ENCODE data around the gene PWWP2B.
"Not testable (repeated sequence)": the region's sequence is repeated elsewhere in the genome, so short reads cannot be mapped to it uniquely, and the experiment has no call there.

Gene PWWP2B

DNA sequence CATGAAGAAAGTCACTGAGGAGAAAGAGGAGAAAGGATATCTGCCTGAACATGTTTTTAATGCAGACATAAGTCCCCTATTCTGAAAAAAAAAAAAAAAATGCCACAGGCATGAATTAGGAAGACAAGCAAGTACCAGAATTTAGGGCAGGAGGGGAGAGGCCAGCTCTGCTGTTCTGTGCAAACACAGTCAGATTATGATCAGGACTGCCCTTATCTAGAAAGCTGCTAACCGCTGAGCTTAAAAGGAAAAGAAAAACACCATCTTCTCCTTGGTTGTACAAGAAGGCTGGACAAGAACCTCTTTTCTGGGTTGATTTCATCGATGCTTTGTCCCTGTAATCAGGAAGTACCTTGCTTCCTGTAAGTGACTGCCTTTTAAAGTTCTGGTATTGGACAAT is 15.3 kb upstream of the PWWP2B start:
- no peak for DNase-seq (ENCODE audit: low read depth)

DNA sequence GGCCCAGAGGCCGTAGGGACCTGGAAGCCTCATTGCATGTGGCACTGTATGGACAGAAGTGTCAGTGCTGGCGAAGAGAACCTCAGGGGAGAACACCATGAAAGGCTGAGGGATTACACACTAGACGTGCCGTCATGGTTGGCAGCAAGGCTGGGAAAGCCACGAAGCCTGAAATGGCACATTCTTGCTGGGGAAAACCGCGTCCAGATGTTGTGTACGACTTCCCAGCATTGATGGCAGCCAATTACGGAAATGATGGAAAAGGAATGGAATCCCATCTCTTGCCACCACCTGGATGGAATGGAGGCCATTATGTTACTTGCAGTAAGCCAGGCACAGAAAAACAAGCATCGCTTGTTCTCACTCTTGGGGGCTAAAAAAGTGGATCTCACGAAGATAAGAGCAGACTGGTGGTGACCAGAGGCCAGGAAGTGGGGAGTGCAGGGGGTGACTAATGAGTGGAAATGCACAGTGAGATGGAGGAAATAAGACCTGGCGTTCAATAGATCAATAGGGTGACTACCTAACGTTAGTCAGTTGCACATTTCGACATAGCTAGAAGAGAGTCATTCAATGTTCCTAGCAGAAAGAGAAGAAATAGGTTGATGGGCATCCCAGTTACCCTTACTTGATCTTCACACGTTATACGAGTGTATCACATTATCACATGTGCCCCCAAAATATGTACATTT is 14.6 kb upstream of the PWWP2B start:
- no peak for DNase-seq (ENCODE audit: low read depth)

DNA sequence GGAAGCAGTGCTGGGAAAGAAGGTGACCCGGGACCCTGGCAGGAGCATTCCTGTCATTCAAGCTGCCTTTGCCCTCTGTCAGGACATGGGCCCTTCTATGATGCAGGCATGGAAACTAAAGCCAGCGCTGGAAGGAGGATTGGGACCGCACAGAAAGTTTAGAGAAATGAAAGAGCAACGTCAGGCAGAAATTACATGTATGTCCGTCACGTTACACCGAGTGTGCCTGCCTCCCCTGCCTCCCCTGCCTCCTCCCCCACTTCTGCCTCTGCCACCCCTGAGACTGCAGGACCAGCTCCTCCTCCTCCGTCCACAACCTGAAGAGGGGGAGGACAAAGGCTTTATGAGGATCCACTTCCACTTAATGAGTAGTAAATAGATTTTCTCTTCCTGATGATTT is 13.9 kb upstream of the PWWP2B start:
- no peak for DNase-seq (ENCODE audit: low read depth)

DNA sequence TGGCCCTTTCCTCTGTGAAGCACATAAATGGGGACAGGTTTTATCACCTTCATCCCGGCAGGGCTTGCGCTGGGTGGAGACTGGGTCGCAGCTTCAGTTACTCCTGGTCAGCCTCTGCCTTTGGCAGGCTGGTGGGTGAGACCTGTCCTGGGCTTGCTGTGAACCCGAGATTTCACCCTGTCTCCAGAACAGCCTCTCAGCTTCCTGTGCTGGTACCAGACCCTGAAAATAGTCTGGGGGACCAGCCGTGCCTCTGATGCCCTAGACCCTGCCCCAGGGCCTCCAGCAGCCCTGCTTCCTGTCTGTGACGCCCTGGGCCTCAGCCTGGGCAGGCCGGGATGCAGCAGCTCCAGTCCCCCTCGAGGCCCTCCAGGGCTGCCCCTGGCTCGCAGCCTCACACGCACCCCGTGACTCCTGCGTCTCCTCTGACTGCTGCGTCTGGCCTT is 13.2 kb upstream of the PWWP2B start:
- DNase-seq (ENCODE audit: low read depth): no peak

DNA sequence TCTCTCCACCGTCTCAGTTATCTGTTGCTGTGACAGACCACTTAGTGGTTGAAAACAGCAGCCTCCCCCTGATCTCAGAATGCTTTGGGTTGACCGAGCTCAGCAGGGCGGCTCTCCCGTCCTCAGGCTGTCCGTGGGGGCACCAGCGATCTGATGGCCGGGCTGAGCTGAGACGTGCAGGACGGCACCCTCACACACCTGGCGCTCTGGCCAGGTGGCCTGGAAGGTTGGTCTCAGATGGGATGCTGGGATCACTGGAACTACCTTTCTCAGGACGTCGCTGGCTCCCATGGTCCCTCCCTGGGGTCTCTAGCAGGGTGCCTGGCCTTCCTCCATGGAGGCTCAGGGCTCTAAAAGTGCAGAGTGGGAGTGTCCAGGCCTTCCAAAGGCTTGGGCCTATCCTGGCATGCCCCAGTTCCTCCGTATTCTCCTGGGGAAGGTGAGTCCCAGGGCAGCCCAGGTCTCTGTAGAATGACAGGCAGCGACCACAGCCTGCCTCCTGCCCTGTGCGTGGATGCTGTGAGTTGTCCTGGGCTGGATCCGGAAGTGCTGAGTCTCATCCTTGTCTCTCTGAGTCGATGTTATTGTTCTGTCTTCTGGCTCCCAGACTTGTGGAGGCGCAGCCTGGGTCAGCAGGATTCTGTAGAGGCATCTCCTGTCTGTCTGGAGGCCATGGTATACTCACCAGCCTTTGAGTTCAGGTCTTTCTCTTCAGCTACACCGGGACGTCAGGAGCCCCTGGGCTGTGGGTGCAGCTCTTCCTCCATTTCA is 12.2 kb upstream of the PWWP2B start:
- no peak for DNase-seq (ENCODE audit: low read depth)

DNA sequence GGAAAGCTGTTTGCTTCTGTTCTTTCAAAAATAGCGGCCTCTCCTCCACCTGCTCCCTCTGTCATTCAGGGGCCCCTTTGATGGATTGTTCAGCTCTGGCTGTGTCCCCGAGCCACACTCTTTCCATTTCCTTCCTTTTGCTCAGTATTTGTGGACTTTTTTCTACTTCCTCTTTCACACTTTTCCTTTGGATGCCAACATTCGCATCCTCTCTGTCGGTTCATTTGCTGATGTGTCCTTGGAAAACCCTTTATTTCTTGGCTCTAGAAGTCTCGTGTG is 11.7 kb upstream of the PWWP2B start:
- DNase-seq (ENCODE audit: low read depth): no peak

DNA sequence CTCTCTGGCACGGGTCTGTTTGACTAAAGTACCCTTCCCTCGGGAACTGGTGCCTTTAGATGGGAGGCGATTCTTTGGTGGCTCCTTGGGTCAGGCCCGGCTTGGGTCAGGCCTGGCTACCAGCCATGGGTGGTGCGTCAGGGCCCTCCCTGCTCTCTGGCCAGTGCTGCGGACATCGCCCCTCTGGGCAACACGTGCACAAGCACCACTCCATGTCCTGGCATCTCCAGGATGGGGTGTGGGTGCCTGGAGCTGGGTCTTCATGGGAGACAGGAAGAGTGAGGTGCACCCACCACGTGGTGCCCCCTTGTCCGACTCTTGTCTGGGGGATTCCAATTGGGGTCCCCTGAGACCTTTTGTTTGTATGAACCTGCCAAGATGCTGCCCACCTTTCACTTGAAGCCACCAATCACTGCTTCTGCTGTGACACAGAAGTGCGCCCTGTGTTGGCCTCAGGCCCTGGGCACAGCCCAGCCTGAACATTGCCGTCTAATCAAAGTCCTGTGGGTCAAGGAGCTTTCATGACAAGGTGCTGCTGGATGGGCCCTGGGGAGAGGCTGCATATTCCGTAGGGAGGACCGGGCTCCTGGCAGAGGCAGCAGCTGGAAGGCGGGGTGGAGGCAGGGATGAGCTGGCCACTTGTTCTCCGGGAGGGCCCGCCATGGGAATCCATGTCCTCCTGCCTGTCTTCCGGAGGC is 11.1 kb upstream of the PWWP2B start:
- DNase-seq (ENCODE audit: low read depth): no peak

DNA sequence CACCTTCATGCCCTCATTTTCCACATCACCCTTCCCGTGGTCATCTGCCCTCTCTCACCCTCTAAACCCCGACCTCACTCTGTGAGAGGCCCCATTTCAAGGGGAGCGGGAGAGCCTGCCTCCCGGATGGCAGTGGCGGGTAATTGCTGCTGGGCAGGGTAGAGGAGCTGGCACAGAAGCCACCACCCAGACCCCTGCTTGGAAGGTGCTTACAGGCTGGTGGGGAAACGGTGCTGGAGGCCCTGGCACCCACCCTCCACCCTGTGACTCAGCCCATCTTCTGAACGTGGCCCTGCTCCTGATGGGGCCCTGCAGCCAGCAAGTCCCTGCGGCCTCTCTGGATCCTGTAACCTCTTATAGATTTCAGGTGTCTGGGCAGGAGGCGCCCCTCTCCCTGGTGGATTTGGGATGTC is 10.6 kb upstream of the PWWP2B start:
- no peak for DNase-seq (ENCODE audit: low read depth)

DNA sequence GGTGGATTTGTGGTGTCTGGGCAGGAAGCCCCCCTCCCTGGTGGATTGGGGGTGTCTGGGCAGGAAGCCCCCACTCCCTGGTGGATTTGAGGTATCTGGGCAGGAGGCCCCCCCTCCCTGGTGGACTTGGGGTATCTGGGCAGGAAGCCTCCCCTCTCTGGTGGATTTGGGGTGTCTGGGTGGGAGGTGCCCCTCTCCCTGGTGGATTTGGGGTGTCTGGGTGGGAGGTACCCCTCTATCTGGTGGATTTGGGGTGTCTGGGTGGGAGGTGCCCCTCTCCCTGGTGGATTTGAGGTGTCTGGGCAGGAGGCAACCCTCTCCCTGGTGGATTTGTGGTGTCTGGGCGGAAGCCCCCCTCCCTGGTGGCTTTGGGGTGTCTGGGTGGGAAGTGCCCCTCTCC is 10.1 kb upstream of the PWWP2B start:
- DNase-seq (ENCODE audit: low read depth): not testable (repeated sequence)

DNA sequence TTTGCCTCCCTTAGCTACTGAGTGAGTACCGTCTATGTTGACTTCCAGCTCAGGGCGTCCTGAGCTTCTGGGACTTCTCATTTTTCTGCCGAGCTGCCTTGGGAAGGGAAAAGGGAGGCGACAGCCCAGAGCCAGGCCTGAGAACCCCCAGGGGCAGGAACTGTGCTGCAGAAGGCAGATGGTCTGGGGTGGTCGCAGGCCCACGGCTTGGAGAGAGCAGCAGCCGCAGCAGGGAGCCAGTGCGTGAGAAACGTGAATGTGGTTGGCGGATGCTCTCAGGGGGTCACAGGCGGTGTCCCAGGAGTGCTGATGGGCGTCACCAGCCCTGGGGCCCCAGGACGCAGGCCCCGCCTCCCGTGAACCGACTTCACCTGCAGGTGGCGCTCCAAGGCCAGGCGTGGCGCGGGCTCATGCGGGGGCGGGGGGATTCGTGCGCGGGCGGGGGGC is 9.2 kb upstream of the PWWP2B start:
- DNase-seq (ENCODE audit: low read depth): no peak

DNA sequence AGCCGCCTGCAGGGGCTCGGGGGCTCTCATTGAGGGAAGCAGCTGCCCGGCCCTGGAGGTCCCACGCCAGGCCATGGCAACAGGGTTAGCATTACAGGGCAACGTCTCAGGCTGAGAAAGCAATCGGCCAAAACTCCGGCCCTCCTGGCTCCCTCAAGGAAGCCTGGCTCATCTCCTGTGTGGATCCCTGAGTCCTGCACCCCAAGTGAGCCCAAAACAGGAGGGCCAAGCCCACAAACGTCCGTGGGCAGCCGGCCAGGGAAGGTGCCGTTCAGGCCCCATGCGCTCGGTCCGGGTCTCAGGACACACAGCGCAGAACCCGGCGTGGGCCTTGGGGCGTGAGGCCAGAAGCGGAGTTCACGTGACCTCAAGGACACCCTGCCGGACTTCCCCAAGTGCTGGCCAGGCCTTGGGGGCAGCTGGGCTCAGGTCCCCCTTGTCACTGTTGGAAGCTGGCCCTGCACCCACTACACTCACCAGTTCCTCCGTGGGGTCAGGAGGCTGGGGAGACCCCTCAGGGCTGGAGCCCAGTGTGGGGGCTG is 8.0 kb upstream of the PWWP2B start:
- DNase-seq (ENCODE audit: low read depth): no peak

DNA sequence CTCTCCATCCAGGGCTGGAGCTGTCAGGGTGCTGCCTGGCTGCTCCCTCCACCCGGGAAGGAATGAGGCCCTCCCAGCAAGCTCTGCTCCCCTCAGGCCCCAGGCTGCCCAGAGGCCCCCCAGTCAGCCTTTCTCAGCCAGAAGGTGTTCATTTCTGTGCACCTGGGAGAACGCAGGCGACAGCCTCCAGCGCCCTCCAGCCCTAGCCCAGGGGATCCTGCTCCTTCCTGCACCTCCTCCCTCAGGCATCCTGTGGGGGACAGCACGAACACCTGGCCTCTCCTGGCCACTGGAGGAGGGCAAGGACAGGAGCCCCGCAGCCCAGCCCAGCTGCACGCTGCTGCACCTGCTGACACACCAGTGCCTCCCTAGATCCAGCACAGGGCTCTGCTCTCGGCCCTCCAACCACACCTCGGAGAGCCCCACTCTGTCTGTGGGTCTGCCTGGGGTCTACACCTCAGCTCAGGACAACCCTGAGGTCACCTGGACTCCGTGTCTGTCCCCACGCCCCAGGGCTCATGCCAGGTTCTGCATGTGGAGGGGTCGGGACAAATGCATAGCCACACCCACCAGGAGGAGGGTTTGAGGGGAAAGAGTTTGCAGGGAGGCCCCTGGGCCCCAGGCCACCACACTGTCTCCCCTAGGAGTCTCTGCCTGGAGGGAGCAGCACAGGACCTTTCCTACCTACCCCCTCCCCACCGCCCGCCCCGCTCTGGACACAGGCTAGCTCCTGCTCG is 7.4 kb upstream of the PWWP2B start:
- no peak for DNase-seq (ENCODE audit: low read depth)

DNA sequence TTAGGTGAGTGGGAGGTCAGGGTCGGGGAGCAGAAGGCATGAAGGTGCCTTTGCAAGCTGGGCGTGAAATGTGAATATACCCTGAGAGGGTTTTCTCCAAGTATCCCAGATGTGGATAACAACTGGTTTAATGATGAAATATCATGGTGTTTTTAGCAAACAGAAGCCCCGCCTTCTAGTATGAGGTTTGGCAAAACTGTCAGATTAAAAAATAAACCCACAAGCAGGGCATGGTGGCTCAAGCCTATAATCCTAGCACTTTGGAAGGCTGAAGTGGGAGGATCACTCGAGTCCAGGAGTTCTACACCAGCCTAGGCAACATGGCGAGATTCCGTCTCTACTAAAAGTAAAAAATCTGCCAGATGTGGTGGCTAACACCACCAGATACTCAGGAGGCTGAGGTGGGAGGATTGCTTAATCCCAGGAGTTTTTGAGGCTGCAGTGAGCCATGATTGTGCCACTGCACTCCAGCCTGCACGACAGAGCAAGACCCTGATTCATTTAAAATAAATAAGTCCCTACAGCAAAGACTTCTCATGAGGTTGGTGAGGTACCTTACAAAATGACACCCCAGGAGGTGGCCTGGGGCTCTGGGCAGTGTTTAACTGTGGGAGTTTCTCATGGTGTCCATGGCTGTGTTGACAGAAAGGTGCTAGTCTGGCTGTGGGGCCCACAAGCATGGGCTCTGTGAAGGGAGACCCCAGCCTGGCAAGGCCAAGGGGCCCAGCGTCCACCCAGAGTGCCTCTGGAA is 6.7 kb upstream of the PWWP2B start:
- no peak for DNase-seq (ENCODE audit: low read depth)

DNA sequence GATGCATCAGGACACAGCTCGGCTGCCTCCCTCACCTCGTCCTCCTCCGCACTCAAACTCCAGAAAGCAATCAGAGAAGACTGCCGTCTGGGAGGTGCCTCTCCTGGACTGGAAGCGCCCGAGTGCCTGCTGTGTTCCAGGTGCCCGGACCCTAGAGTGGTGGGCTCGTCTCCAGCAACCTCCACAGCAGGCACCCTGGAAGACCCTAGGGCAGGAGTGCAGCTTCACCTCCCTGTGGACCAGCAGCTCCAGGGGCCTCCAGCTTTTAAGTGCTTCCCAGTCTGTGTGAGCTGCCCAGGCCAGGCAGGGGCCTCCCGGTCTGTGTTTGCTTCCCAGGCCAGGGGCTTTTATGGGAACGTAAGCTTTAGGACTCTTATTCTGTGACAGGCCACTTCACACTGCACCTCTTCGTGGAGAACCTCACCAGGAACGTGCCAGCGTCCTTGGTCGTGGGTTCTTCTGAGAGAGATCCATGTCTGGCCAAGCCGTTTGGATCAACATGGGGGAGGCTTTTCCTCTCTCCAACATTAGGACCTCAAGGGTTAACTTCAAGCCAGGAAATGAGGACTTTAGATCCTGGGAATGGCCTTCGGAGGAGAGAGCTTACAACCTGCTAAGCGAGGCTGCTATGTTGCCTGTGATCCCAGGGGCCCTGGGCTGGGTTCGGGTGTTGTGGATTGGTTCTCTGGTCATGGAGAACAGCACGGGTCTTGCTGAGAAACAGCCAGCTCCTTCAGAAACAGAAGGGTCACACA is 5.9 kb upstream of the PWWP2B start:
- DNase-seq (ENCODE audit: low read depth): no peak

DNA sequence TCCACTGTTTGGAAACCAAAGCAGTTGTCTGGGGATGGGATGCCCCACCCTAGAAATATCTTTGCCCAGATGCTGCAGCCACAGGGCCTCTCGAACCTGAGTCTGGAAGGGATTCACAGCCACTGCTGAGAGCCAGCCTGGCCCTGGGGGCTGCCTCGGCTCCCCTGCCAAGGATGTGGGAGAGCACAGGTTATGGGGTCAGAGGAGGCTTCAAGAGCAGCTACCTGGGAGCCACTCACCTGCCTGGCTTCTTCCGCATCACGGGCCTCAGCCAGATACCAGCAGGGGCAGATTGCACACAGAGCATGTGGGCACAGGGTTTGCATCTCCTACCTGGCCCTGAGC is 5.4 kb upstream of the PWWP2B start:
- no peak for DNase-seq (ENCODE audit: low read depth)

DNA sequence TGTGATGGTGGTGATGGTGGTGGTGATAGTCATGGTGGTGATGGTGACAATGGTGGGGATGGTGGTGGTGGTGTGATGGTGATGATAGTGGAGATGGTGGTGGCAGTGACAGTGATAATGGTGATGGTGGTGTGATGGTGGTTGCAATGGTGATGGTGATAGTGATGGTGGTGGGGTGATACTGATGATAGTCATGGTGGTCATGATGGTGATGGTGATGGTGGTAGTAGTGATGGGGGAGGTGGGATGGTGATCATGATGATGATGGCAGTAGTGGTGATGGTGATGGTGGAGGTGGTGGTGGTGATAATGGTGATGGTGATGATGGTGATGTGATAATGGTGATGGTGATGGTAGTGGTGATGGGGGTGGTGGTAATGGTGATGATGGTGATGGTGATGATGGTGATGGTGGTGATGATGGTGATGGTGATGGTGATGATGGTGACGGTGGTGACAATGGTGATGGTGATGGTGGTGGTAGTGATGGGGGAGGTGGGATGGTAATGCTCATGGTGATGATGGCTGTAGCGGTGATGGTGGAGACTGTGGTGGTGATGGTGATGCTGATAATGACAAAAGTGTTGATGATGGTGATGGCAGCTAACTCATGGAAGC is 4.7 kb upstream of the PWWP2B start:
- no peak for DNase-seq (ENCODE audit: low read depth)

DNA sequence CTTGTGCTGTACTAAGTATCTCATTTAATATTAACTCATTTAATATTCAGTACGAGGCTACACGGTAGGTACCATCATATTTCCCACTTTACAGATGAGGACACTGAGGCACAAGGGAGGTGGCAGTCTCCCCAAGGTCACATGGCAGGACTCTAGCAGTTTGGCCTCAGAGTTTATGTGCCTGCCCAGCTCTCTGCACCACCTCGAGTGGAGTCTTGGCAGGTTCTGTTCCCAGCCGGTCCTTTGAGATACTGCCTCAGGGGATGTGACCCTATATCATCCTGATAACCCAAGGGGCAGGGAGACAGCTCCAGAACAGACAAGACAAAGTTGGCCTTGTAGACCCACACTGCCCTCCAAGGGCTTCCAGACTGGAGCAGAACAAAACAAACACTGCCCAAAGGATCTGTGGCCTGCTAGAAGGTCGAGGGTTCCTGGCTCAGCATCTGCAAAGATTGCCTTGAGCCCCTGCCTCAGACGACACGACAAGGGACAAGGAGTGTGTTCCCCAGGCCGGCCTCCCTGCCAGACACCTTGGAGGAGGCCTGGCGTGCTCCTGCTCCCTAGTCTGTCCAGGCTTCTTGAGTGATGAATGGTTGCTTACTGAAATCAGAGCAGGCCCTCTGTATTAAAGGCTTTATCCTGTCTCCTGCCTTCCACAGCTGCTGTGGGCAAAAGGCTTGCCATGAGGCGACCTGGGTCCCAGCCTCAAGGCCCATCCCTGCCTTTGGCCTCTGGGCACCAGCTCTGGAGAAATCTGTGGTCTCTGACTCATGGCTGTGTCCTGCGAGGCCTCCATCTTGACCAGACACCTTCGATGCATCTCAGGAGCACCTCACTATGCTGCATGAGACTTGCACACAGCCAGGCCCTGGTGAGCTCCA is 3.9 kb upstream of the PWWP2B start:
- DNase-seq (ENCODE audit: low read depth): peak; percentile 44

DNA sequence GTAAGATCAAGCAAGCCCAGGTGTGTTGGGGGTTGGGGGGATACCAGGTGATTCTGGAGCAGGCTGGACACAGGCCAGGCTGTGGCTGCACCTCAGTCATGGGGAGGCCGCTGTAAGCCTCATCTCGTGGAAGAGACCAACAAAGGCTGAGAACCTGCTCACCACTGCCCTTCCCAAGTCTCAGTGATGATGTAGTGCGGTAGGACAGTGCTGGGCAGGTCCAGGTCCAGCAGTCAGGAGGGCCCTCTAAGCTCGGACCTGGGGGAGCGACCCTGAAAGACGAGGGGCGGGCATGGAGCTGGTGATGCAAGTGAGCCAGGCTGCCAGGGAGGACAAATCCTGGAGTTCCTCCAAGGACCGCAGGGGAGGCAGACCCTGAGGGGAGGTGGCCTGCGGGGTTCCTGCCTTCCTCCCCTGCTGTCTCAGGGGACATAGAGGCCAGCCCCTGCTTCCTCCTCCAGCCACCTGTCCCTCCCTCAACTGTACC is 3.3 kb upstream of the PWWP2B start:
- DNase-seq (ENCODE audit: low read depth): no peak

DNA sequence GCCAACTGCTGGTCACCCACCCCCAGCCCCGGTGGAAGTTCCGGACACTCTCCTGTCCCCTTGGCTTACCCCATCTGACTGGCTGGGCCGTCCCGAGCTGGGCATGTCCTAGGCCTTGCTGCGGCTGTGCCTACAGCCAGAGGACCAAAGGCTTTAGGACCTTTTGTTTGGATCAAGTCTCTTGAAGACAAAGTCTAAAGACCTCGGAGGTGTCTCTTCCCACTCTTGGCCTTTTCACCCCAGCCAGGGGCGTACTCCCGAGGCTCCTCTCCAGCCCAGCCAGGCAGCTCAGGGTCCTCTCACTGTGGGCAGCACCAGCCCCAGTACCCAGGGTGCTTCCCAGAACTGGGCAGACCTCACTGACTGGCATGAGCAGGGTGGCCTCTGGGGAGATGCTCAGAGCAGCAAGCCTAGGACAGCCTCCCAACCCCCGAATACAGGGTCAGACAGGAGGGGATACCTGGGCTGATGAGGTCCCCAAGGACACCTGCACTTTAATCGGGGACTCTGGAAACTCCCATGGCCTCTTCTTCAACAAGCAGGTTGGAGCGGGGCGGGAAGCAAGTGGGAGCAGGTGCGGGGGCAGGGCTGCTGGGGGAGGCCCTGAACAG is 2.7 kb upstream of the PWWP2B start:
- DNase-seq (ENCODE audit: low read depth): no peak

Measured in iris pigment epithelial cell (primary cell).